GM21447 (cell line): Measurements from ENCODE around the gene ESAM.

Experiments used
- ATAC-seq: cut with Tn5 transposase; IDR thresholded peaks from one replicate; pipeline ENCODE4 v1.9.1; 2021; ENCODE audit not compliant: unreplicated experiment

Gene ESAM

DNA sequence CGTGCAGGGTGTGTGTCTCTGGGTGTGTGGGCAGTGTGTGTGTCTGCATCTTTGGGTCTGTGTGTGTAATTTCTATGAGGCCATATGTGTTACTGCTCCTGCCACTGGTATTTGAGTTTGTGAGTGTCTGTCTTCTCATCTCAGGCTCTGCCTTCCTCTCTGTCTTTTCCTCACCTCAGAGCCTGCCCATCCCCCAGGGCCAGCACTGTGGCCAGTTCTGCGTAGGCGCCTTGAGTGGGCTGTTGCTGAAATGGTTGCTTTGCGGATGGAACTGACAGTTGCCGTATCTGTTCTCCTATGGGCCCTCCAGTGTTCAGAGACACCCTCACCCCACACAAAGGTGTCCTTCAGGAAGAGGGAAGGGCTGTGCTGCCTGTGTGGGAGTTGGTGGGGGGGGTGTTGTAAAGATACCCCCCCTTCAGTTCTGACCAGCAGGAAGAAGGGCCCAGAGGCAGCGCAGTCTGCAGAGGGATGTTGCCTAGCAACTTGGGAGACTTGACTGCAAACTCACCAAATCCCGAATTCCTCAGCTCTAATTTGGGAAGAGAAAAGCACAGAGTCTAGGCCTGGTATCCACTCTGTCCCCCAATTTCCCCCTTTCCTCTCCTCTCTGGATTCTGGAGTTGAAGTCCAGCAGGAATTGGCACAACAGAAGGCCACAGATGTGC lies 24.3 kb downstream of the ESAM start:
- no peak for ATAC-seq

DNA sequence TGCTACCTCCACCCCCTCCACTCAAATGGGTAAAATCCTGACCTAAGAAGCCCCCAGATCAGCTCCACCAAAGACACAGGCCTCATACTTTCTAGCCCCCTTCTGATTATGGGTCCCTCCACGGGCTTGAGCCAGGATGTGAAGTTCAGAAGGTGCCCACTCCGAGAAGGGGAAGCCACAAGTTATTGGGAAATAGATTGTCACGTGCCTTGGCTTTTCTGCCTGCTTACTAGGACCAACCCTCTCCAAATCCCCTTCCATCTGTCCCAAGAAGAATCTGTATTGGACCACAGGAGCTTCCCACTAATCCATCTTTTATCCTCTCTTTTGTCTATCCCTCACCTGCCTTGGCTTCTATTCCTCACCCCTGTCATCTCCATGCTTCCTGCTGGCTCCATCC lies 25.4 kb downstream of the ESAM start:
- no peak for ATAC-seq

DNA sequence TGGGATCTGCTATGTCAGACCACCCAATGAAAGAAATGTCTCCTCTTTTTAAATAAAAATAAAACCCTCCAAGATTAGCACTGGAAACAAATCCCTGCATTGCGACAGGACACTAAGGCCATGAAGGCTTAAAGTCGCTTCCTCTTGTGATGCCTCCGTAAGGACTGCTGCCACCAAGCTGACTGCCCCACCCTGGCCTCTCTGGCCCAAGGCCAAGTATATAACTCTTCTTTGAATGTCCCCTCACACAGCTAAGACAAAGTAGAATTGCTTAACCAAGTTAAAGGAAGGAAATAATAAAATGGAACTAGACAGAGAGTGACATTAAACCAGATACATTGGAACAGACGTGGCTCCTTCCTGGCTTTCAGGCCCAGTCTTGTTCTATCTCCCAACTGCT lies 29.9 kb downstream of the ESAM start:
- no peak for ATAC-seq

DNA sequence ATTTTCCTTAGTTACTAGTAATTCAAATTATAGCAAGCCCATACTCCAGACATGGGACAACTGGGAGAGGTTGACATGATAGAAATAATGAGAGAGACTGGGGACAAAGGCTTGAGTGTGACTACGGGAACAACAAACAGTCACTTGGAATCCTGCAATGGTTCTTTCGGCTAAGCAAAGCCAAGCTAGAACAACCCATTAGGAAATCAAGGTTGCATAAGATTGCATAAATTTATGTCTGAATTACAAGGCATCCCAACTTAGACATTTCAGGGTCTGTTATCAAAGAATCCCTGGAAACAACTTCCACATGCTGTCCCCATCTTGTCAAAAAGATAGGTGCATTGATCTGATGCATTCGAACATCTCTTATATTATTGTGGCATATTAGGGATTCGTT lies 32.5 kb downstream of the ESAM start:
- no peak for ATAC-seq

DNA sequence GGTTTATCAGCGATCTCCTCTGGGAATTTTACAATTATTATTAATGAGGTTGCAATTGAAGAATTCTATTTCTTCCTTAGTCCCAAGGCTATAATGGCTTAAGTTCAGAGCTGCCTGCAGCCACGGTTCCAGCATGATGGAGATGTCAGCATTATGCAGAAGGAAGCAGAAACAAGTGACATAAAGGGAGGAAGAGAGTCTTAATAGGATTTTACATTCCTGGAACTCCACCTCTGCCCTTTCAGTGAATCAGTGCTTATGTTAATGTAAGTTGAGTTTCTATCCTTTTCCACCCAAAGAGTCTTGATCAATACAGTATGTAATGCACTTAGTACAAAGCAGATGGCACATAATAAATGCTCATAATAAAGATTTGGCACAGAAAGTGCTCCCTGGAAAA lies 34.0 kb downstream of the ESAM start:
- ATAC-seq: no peak

DNA sequence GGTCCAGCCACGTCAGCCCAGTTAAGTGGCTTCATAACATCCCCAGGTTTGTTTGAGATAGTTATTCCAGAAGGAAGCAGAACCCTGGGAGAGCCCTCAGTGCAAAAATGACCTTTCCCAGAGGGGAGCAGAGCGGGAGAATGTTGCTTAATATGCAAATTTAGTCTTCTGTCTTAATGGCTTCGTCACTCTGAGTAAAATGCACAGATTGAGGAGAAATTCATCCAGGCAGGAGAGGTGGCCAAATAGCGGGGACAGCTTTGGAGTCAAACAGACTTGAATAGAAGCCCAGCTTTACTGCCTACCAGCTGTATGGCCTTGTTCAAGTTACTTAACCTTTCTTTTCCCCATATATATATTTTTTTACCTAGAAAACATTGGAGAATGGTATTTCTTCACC lies 34.6 kb downstream of the ESAM start:
- no peak for ATAC-seq

DNA sequence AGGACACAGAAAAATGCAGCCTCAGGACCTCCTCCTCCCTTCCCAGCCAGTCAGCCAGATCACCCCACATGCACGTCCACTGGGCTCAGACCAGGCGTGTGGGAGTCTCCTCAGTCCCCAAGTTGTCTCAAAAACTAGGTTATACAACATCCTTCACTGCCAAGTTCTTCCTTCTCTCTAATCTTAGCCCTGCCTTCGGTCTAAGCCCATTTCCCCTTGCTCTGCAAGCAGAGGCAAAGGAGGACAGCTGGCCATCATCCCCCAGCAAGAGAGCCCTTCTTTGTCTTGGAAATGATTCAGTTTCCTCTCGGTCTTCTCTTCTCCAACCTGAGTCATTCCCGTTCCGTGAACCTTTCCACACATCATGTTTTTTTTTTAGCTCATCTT lies 36.4 kb downstream of the ESAM start:
- ATAC-seq: peak; percentile 18

DNA sequence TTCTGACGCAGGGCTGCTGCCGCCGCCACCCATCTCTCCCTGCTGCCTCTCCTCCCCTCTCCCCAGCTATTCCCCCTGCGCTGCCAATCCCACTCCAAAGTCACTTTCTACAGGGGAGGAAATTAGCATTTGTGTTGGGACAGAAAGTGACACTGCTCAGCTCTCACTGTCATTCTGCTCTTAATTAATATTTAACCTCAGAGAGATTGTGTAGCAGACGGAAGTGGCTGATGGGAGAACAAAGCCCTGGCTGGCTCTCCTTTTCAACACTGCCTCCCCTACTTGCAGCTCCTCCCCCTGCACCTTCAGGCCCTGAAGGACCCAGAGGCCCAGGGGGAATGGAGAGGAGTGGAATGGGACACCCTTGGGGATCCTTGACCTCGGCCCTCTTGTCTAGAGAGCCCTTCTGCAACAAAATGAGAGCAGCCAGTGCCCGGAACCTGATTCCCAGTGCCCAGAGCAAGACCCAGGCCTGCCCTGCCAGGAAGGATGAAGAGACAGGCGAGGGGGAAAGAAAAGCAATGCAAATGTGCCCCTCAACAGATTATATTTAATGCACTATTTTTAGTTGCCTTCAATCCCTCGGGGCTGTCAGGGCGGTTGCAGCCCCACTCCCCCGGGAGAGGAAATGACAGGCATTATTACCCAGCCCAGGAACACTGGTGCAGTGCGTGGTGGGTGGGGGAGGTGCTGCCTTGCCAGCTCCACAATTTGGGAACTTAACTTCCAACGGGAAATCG lies 36.9 kb downstream of the ESAM start:
- peak; percentile 93 for ATAC-seq

DNA sequence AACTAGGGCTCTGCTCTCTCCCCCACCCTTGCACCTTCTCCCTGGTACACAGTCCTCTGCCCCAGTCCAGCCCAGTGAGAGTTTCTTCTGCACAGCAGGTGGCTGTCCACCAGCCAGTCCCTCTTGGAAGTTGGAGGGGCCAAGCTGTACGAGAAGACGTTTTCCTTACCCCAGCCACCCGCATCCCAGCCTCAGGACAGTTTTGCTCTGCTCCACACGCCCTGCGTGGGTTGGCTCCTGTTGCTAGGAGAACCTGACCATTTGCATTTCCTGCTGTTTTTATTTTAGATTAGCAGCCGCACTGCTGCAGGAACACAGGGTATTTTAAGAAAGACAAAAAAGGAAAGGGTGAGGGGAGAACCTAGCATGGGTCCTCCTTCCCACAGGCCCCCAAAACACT lies 39.9 kb downstream of the ESAM start:
- no peak for ATAC-seq

DNA sequence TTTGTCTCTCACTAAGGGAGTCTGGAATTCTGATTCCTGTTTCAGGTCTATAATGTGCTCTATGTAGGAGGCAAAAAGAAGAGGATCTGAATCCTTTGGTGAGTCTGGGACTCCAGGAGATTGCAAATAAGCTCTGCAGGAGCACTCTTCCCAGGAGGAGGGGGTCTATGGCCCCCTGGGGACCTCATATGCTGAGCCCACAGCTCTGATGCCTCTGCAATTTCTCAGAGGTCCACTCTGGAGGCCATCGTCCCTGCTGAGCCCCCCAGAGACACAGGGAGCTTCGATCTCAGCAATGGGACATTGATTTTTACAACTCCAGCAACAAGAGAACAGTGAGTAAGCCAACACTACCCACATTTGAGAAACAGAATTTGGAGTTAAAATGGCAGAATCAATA lies 42.6 kb downstream of the ESAM start:
- ATAC-seq: no peak

DNA sequence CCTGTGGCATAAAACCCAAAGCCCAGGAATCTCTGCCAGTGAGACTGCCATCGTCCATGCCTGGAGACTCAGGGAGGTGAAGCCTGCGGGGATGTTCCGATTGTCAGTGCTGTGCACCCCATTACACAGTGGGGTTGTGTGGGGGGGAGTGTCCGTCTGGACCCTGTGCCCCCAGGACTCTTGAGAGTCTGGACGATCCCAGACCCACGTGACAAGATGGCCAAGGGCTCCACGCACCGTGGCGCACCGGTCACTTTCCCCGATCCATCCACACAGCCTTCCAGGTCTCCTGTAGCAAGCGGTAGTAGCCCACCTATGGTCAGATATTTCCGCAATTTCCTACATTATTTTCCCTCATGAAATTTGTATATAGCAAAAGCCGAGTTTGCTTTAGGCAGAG lies 43.3 kb downstream of the ESAM start:
- ATAC-seq: no peak

DNA sequence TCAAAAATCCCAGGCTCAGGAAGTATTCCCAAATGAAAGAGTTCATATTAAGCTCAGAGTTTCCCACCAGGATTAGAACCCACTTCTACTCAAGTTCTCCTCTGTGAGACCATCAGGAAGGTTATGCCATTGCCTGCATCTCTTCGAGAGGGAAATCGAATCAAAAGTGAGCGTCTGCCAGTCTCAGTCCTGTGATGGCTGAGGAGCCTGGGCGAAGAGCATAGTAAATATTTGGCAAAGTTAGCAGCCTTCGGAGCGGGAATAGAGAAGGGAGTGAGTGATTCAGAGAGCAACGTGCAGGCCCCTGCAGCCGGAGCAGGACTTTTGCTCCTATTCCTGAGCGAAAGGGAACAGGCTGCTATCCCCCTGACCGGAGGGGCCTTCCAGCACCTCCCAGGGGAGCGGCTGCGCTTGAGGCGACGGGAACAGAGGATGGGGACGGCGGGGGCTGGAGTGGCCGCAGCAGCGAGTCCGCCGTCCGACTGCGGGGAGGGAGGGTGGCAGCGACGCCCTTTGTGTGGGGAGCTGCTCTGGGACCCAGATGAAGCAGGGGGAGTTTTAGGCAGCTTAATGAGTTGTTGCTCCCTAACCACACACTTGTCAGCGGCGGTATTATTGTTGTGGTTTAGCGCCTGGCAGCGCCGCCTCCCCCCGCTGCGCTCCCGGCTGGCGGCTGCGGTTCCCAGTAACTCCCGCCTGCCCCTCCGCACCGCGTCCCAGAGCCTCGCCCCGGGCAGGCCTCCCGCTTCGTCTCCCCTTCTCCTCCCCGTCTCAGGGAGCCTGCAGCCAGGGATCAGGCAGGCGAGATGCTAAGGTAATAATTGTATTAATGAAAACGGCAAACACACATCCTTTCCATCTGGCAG lies 44.1 kb downstream of the ESAM start:
- ATAC-seq: no peak

DNA sequence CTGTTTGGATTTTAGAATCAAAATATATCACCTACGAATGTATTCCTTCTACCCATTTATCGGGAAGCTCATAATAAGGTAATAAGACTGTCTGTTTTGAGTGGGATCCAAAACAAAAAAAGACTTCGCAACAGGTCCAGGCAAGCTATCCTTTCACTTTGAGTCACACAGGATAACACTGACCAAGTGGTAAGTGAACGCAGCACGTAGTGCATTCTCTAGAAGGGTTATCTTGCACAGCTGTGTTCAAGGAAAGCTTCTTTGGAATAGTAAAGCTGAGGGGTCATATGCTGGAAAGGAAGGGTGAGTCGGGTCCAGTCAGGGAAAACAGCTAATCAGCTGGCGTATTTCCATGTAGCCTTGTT lies 44.7 kb downstream of the ESAM start:
- peak; percentile 57 for ATAC-seq

DNA sequence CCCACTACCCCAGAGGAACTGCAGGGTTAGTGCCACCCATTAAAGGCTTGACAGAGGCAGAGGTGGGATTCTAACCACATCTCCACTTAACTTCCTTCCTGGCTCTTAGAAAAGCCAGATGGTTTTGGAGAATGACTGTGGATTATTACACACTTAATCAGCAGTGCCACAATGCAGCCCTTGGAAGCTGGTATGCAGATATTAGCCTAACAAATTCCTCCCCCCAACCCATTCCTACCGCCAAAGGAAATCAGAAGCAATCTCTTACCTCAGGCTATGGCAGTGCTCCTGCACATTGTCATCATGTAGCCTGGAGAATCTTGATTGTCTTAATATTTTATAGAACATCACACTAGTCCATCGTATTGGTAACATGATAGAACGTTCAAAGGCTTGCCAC lies 45.5 kb downstream of the ESAM start:
- ATAC-seq: no peak

DNA sequence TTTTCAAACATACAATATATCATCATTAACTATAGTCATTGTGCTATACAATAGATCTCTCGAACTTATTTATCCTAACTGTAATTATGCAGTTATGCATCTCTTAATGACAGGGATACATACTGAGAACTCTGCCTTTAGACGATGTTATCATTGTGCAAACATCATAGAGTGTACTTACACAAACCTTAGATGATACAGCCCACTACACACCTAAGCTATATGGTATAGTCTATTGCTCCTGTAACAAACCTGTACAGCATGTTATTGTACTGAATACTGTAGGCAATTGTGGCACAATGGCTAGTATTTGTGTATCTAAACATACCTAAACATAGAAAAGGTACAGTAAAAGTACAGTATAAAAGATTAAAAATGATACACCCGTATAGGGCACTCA lies 49.7 kb downstream of the ESAM start:
- ATAC-seq: no peak

DNA sequence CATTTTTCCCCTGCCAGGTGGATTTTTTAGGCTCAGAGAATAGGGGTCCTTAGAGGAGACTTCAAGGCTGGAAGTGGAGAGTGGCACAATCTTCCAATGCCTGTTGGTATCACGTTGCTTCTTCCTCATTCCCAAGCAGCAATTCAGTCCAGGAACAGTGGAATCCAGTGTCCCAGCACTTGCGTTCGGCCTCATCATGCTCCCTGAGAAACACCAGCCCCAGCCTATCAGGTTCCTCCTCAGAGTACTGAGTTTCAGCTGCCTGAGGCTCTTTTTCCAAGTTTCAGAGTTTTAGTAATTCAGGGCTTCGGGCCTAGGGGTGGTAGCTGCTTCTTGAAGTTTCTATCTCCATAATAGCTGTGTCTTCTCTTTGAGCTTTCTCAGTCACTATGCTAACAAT lies 54.3 kb downstream of the ESAM start:
- no peak for ATAC-seq
